ENCODE data around the gene CDH13.
"Not testable (repeated sequence)": the region's sequence is repeated elsewhere in the genome, so short reads cannot be mapped to it uniquely, and the experiment has no call there.

Gene CDH13

GRCh38 chr16:82891918-82892317, 265.1 kb downstream of the CDH13 start:
- DNase-seq (ENCODE audit: low spot score): no peak

- no peak for DNase-seq (ENCODE audit: low spot score)
Measured at GRCh38 chr16:82892324-82892723, 265.6 kb downstream of the CDH13 start.

- DNase-seq (ENCODE audit: low spot score): no peak
Measured at GRCh38 chr16:82895843-82896242, 269.1 kb downstream of the CDH13 start.

- no peak for DNase-seq (ENCODE audit: low spot score)
Measured at GRCh38 chr16:82899006-82899405, 272.2 kb downstream of the CDH13 start.

- DNase-seq (ENCODE audit: low spot score): no peak
Measured at GRCh38 chr16:82899731-82900450, 273.1 kb downstream of the CDH13 start.

GRCh38 chr16:82900559-82900958, 273.8 kb downstream of the CDH13 start:
- no peak for DNase-seq (ENCODE audit: low spot score)

- no peak for DNase-seq (ENCODE audit: low spot score)
Measured at GRCh38 chr16:82911925-82912324, 285.2 kb downstream of the CDH13 start.

- no peak for DNase-seq (ENCODE audit: low spot score)
Measured at GRCh38 chr16:82915139-82915824, 288.5 kb downstream of the CDH13 start.

GRCh38 chr16:82917886-82918595, 291.3 kb downstream of the CDH13 start:
- DNase-seq (ENCODE audit: low spot score): no peak

GRCh38 chr16:82924075-82924854, 297.5 kb downstream of the CDH13 start:
- no peak for DNase-seq (ENCODE audit: low spot score)

- DNase-seq (ENCODE audit: low spot score): no peak
Measured at GRCh38 chr16:82926500-82926899, 299.7 kb downstream of the CDH13 start.

- not testable (repeated sequence) for DNase-seq (ENCODE audit: low spot score)
Measured at GRCh38 chr16:82933933-82934332, 307.2 kb downstream of the CDH13 start.

GRCh38 chr16:82935766-82936165, 309.0 kb downstream of the CDH13 start:
- DNase-seq (ENCODE audit: low spot score): no peak

GRCh38 chr16:82936941-82937551, 310.3 kb downstream of the CDH13 start:
- DNase-seq (ENCODE audit: low spot score): no peak

GRCh38 chr16:82937926-82938520, 311.3 kb downstream of the CDH13 start:
- DNase-seq (ENCODE audit: low spot score): no peak

- no peak for DNase-seq (ENCODE audit: low spot score)
Measured at GRCh38 chr16:82943371-82943770, 316.6 kb downstream of the CDH13 start.

- no peak for DNase-seq (ENCODE audit: low spot score)
Measured at GRCh38 chr16:82945420-82946101, 318.8 kb downstream of the CDH13 start.

- DNase-seq (ENCODE audit: low spot score): no peak
Measured at GRCh38 chr16:82947698-82948097, 320.9 kb downstream of the CDH13 start.

GRCh38 chr16:82949016-82949415, 322.2 kb downstream of the CDH13 start:
- DNase-seq (ENCODE audit: low spot score): no peak

- no peak for DNase-seq (ENCODE audit: low spot score)
Measured at GRCh38 chr16:82953517-82953916, 326.7 kb downstream of the CDH13 start.
